Anterior cingulate cortex (tissue), 58 donors: ENCODE data around the gene PRSS50.
"Not testable (repeated sequence)": the region's sequence is repeated elsewhere in the genome, so short reads cannot be mapped to it uniquely, and the experiment has no call there.

ENCODE experiments used
- DNase-seq, 58 donors: peaks; one replicate each; lab custom pipeline; 2025; lab: John Stamatoyannopoulos, UW

Gene PRSS50

GRCh38 chr3:46709721-46710120, 7.9 kb downstream of the PRSS50 start:
- DNase-seq: no peak

DNA sequence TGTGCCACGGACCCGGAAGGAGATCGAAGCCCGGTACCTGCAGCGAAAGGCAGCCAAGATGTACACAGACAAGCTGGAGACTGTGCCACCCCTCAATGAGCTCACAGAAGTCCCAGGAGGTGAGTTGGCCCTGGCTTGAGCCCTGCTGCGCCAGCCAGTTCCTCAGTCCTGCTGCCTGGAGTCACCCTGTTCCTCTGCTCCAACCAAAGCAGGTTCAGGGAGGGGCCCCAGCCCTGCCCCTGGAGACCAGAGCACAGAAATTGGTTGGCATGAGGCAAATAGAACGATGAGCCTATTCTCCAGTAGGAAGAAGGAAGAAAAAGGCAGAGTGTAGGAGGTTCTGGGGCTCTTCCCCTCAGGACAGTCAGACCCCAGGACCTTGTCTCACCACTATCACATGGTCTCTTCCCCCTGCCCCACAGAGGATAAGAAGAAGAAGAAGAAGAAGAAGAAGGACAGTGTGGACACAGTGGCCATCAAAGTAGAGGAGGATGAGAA, 8.5 kb downstream of the PRSS50 start:
- no peak for DNase-seq

DNA sequence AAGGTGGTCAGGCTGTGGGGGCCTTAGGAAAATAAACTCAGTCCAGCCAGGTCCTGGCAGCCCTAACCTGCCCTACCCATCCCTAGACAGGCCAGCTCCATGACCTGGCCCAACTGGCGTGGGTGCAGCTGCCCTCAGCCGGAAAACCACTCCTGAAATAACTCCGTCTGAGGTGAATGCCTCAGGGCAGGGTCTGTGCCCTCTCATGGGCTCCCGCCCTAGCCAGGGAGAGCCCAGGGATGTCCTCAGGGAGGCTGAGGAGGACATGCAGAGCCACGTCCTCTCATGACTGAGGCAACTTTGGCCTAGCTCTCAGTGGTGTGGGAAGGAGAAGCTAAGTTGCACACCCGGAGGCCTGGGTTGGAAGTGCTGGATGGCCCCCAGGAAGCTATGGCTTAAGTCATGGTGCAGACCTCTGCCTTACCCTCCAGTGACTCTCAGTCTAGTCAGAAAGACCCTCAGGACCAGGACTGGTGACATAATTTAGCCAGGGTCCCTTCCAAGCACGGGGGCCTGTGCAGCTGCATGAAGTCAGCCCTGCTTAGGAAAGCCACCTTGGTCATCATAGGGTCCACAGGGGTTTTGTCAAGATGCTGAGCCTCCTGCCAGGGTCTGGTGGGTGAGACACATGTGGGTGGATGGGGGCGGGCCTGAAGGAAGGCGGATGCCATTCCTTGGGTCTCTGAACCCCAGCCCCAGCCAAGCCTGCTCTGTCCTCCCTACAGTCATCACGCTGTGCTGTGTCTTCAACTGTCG, 9.1 kb downstream of the PRSS50 start:
- DNase-seq: no peak

DNA sequence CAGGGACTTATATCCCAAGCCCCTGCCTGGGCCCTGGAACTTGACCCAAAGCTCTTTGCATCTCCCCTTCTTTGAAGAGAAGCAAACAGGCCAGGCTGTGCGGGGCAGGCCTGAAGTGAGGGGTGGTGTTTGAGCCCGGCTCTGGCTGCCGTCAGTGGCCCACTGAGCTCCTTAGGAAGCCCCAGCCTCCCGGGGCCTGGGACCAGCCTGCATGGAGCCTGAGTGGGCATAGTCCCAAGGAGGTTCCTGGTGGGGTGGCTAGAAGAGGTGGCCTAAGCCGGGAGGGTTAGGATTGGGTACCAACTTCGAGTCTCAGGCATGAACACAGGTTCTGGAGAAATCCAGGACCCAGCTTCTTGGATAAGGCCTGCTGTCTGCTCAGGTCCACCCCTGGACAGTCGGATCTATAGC, 10.1 kb downstream of the PRSS50 start:
- DNase-seq: no peak

GRCh38 chr3:46706771-46707582, 10.7 kb downstream of the PRSS50 start:
- DNase-seq: no peak

GRCh38 chr3:46705751-46706552, 11.7 kb downstream of the PRSS50 start:
- no peak for DNase-seq

DNA sequence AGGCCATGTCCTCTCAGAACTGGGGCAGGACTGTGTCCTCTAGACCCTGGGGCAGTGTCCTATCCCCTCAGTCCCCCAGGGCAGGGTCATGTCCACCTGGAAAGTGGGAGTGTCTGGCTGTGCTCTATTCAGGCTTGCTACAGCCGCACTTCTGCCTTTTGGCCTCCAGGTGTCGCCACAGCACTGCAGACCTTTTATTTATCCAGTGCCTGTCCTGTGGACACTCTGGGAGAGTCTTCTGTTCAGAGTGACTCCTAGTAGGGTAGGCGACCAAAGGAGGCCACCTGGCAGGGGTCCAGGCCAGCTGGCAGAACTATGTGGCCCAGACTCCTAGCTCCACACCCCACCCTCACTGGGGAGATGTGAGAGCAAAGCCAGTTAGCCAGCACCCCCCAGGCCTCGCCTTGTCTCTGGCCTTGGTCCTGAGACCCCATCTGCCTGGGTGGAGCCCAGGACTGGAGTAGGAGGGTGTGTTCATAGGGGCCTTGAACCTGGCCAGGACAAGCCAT, 12.6 kb downstream of the PRSS50 start:
- peak in 52 of 58 donors; percentile 25 to 84 (median 53) for DNase-seq

GRCh38 chr3:46704346-46704745, 13.3 kb downstream of the PRSS50 start:
- not testable (repeated sequence) for DNase-seq

DNA sequence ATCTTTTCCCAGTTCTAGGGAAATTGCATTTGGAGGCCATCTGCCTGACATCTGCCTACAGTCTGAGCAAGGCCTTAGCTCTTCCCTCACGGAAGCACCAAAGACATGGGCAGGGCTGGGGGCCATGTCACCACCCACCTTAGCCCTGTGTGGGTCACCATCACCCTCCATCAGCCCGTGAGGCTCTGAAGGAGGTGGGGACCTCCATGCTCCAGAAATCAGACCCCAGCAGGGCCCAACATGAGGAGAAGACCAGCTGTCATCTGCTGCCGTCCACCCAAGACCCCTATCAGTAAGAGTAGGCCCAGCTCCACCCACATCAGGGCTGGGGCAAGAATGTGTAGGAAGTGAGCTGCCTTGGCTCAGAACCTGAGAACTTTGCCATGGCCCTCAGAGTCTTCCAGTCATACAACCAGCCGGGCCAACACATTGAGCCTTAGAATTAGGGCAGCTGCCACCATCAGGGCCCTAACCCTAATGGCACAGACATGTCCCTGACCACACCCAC, 14.6 kb downstream of the PRSS50 start:
- no peak for DNase-seq

- DNase-seq: peak in 9 of 58 donors; percentile 9 to 63 (median 26)
These were observed 15.2 kb downstream of the PRSS50 start for GRCh38 chr3:46702246-46703012.

DNA sequence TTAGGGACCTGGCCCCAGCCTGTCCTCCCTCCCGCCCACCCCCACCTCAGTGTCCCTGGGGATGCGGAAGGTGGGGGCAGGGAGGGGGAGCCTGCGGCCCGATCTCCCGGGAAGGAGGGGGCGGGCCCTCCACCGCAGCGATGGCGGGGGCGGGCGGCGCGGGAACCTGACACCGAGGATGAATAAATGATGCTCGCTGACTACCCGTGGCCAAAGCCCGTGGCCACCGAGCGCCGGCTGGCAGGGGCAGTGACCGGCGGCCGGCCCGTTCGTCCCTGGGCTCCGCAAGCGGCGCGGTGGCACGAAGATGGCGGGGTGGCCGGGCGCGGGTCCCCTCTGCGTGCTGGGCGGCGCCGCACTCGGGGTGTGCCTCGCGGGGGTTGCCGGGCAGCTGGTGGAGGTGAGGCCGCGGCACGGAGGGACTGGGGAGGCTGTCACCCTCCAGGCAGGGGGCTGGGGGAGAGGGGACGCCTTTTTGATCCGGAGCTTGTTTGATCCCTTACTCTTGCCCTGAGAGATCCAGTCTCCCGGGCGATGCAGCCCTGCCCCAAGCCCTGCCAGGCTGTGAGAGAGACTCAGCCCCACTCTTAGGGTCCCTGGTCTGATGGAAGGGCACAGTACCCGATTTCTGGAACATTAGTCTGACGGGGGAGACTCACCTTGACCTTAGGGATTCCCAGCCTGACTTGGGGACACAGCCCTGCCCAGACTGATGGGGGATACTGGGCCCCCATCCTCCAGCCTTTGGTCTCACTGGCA, 16.3 kb downstream of the PRSS50 start, which contains the start of gene TMIE:
TMIE (plus strand) TSS at position 212 of the 759 bp plus-strand sequence; CDS start at position 308, 96 bp downstream.
- DNase-seq: peak in 9 of 58 donors; percentile 28 to 81 (median 47)

GRCh38 chr3:46700772-46701171, 16.9 kb downstream of the PRSS50 start:
- peak in 47 of 58 donors; percentile 13 to 86 (median 50) for DNase-seq

DNA sequence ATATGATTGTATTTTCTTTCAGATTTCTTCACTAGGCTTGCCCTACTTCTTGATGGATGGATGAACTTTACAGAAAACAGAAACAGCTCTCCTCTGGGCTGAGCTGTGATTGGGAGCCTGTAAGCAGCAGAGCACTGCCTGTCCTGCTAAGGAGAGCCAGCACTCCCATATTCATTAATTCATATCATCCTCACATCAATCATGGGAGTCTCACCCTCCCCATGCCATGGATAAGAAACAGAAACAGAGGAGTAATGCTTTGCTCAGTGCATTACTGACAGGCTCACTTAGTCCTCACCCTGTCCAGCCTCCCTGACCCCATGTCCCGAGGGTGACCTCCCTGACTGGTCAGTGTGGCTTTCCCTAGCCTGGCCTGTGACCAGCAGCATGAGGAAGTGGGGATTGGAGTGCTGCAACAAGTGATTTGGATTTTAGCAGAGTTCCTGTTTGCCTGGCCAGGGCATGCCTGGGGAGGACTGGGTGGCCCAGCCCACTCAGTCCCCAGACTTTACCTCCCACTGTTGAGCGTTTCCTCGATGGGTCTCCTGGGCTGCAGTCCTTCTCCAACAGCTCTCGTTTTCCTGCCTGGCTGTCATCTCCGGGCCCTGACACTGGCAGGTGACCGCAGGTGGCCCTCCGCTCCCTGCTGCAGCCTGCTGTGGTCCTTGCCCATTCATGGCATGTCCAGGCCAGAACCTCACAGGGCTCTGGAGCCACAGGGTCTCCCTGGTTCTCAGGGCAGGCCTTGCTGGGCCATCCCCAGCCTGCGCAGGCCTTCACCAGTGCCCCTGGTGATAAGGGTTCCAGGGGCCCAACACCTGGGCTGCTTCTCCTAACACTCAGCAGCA, 17.8 kb downstream of the PRSS50 start:
- peak in 18 of 58 donors; percentile 7 to 45 (median 21) for DNase-seq

DNA sequence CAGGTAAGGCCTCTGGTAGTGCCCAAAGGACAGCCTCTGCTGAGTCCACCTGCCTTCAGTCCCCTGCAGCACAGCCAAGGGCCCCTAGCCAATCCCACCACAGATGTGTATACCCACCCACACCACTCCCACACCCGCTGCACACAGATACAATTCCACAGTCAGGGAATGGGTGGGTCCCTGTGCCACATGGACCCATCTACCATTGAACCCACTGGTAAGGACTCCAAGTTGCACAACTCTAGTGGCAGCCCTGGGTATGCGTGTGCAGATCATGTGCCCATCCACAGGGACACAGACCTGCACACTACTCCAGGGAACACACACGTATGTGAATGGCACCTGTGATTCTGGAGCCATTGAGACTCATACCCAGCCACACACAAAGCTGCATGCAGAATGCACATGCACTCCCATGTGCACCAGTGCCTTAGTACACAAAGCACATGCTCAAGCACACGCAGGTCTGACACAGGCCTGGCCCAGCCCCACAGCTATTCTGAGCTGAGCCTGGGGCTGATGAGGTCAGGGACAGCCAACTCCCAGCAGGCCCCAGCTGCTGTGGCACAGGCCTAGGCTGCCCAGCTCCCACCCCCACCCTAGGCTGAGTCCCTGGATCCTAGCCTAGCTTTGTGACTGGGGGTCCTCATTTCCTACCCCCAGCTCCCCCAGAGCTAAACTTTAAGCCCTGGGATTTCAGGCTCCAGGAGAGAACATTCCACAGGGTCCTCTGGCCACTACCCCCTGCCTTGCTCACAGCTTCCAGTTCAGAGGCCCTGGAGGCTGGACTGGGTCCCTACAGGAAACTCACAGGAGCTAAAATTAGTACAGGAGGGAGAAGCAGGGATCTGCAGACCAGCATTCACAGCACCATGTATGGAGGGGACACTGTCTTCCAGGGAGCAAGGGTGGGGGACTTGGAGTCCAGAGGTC, 21.4 kb downstream of the PRSS50 start:
- peak in 6 of 58 donors; percentile 9 to 45 (median 19) for DNase-seq

GRCh38 chr3:46695177-46695961, 22.3 kb downstream of the PRSS50 start:
- DNase-seq: peak in 15 of 58 donors; percentile 7 to 49 (median 20)
